ENCODE data around the gene ADCY5. TPM values are rescaled to one million over a fixed set of nuclear protein-coding genes. Genes with fewer than 3 reads are reported as not detected.
"Not testable (repeated sequence)": the region's sequence is repeated elsewhere in the genome, so short reads cannot be mapped to it uniquely, and the experiment has no call there.

Gene ADCY5
- total and polyA plus RNA-seq, 2 donors = 0.76 to 1.7 TPM

- no peaks in the 10 kb centered on the region for H3K9me3 ChIP-seq (ENCODE audit: control insufficient read depth in 2 of 2, insufficient read depth in 1 of 2, low read length in 1 of 2)
- DNase-seq (ENCODE audit: low read depth in 6 of 9, low spot score in 9 of 9) = no peak
- no peak overlapping the region for H3K4me3 ChIP-seq (ENCODE audit: low read length in 2 of 2)
Observed at GRCh38 chr3:123262226-123262625, 186.7 kb downstream of the ADCY5 start.

GRCh38 chr3:123261666-123262065 is 187.2 kb downstream of the ADCY5 start:
- H3K36me3 ChIP-seq (ENCODE audit: control insufficient read depth in 2 of 2, insufficient read depth in 2 of 2, low read length in 1 of 2) = peaks cover 0 to 3% of the 10 kb centered on the region in 2 donors
- 90% methylated on average over 3 of the region's 3 CpGs for WGBS

More at GRCh38 chr3:123262226-123262625, 186.7 kb downstream of the ADCY5 start:
- H3K27me3 ChIP-seq (ENCODE audit: control insufficient read depth in 2 of 2, insufficient read depth in 1 of 2, low read length in 1 of 2) = no peaks in the 10 kb centered on the region
- no peaks in the 10 kb centered on the region for H3K4me1 ChIP-seq (ENCODE audit: control insufficient read depth in 2 of 2, insufficient read depth in 2 of 2, low read length in 2 of 2)
- WGBS = 97% methylated on average over 2 of the region's 2 CpGs
- peaks cover 0 to 3% of the 10 kb centered on the region in 2 donors for H3K36me3 ChIP-seq (ENCODE audit: control insufficient read depth in 2 of 2, insufficient read depth in 2 of 2, low read length in 1 of 2)
- no peak overlapping the region for H3K27ac ChIP-seq (ENCODE audit: low read depth in 1 of 2, low read length in 1 of 2)

GRCh38 chr3:123258811-123259420 is 190.0 kb downstream of the ADCY5 start:
- no peaks in the 10 kb centered on the region for H3K27me3 ChIP-seq (ENCODE audit: control insufficient read depth in 2 of 2, insufficient read depth in 1 of 2, low read length in 1 of 2)
- no peaks in the 10 kb centered on the region for H3K9me3 ChIP-seq (ENCODE audit: control insufficient read depth in 2 of 2, insufficient read depth in 1 of 2, low read length in 1 of 2)
- H3K27ac ChIP-seq (ENCODE audit: low read depth in 1 of 2, low read length in 1 of 2) = no peak overlapping the region
- H3K4me1 ChIP-seq (ENCODE audit: control insufficient read depth in 2 of 2, insufficient read depth in 2 of 2, low read length in 2 of 2) = no peaks in the 10 kb centered on the region
- no peak overlapping the region for H3K4me3 ChIP-seq (ENCODE audit: low read length in 2 of 2)
- DNase-seq (ENCODE audit: low read depth in 6 of 9, low spot score in 9 of 9) = peak in 7 of 9 donors; percentile 6 to 53 (median 8)
- 62% methylated on average over 3 of the region's 3 CpGs for WGBS
- peaks cover 0 to 2% of the 10 kb centered on the region in 2 donors for H3K36me3 ChIP-seq (ENCODE audit: control insufficient read depth in 2 of 2, insufficient read depth in 2 of 2, low read length in 1 of 2)

More at GRCh38 chr3:123261666-123262065, 187.2 kb downstream of the ADCY5 start:
- Histone ChIP-seq H3K27me3 (ENCODE audit: control insufficient read depth in 2 of 2, insufficient read depth in 1 of 2, low read length in 1 of 2) (no peaks in the 10 kb centered on the region), H3K4me3 (ENCODE audit: low read length in 2 of 2) (no peak overlapping the region), H3K9me3 (ENCODE audit: control insufficient read depth in 2 of 2, insufficient read depth in 1 of 2, low read length in 1 of 2) (no peaks in the 10 kb centered on the region), H3K27ac (ENCODE audit: low read depth in 1 of 2, low read length in 1 of 2) (no peak overlapping the region), H3K4me1 (ENCODE audit: control insufficient read depth in 2 of 2, insufficient read depth in 2 of 2, low read length in 2 of 2) (no peaks in the 10 kb centered on the region)
- no peak for DNase-seq (ENCODE audit: low read depth in 6 of 9, low spot score in 9 of 9)

GRCh38 chr3:123258359-123258758 is 190.5 kb downstream of the ADCY5 start:
- H3K4me1 ChIP-seq (ENCODE audit: control insufficient read depth in 2 of 2, insufficient read depth in 2 of 2, low read length in 2 of 2) = no peaks in the 10 kb centered on the region
- no peaks in the 10 kb centered on the region for H3K36me3 ChIP-seq (ENCODE audit: control insufficient read depth in 2 of 2, insufficient read depth in 2 of 2, low read length in 1 of 2)
- H3K27me3 ChIP-seq (ENCODE audit: control insufficient read depth in 2 of 2, insufficient read depth in 1 of 2, low read length in 1 of 2) = no peaks in the 10 kb centered on the region
- H3K4me3 ChIP-seq (ENCODE audit: low read length in 2 of 2) = no peak overlapping the region
- no peak overlapping the region for H3K27ac ChIP-seq (ENCODE audit: low read depth in 1 of 2, low read length in 1 of 2)
- H3K9me3 ChIP-seq (ENCODE audit: control insufficient read depth in 2 of 2, insufficient read depth in 1 of 2, low read length in 1 of 2) = no peaks in the 10 kb centered on the region
- DNase-seq (ENCODE audit: low read depth in 6 of 9, low spot score in 9 of 9) = no peak

GRCh38 chr3:123256256-123256655 is 192.6 kb downstream of the ADCY5 start:
- no peak overlapping the region for H3K4me3 ChIP-seq (ENCODE audit: low read length in 2 of 2)
- 87% methylated on average over 2 of the region's 2 CpGs for WGBS
- no peak for DNase-seq (ENCODE audit: low read depth in 6 of 9, low spot score in 9 of 9)
- no peaks in the 10 kb centered on the region for H3K4me1 ChIP-seq (ENCODE audit: control insufficient read depth in 2 of 2, insufficient read depth in 2 of 2, low read length in 2 of 2)
- no peaks in the 10 kb centered on the region for H3K9me3 ChIP-seq (ENCODE audit: control insufficient read depth in 2 of 2, insufficient read depth in 1 of 2, low read length in 1 of 2)
- H3K27ac ChIP-seq (ENCODE audit: low read depth in 1 of 2, low read length in 1 of 2) = no peak overlapping the region
- no peaks in the 10 kb centered on the region for H3K36me3 ChIP-seq (ENCODE audit: control insufficient read depth in 2 of 2, insufficient read depth in 2 of 2, low read length in 1 of 2)
- no peaks in the 10 kb centered on the region for H3K27me3 ChIP-seq (ENCODE audit: control insufficient read depth in 2 of 2, insufficient read depth in 1 of 2, low read length in 1 of 2)

GRCh38 chr3:123246866-123247265 is 202.0 kb downstream of the ADCY5 start:
- H3K36me3 ChIP-seq (ENCODE audit: control insufficient read depth in 2 of 2, insufficient read depth in 2 of 2, low read length in 1 of 2) = peaks cover 3 to 23% of the 10 kb centered on the region in 2 donors
- DNase-seq (ENCODE audit: low read depth in 6 of 9, low spot score in 9 of 9) = no peak

GRCh38 chr3:123244128-123244527 is 204.8 kb downstream of the ADCY5 start:
- H3K4me3 ChIP-seq (ENCODE audit: low read length in 2 of 2) = no peak overlapping the region
- WGBS = 63% methylated on average over 4 of the region's 4 CpGs
- no peaks in the 10 kb centered on the region for H3K4me1 ChIP-seq (ENCODE audit: control insufficient read depth in 2 of 2, insufficient read depth in 2 of 2, low read length in 2 of 2)
- peaks cover 0 to 23% of the 10 kb centered on the region in 2 donors for H3K36me3 ChIP-seq (ENCODE audit: control insufficient read depth in 2 of 2, insufficient read depth in 2 of 2, low read length in 1 of 2)
- H3K27ac ChIP-seq (ENCODE audit: low read depth in 1 of 2, low read length in 1 of 2) = no peak overlapping the region
- H3K9me3 ChIP-seq (ENCODE audit: control insufficient read depth in 2 of 2, insufficient read depth in 1 of 2, low read length in 1 of 2) = no peaks in the 10 kb centered on the region
- peak in 2 of 9 donors; percentile 11 to 17 for DNase-seq (ENCODE audit: low read depth in 6 of 9, low spot score in 9 of 9)
- no peaks in the 10 kb centered on the region for H3K27me3 ChIP-seq (ENCODE audit: control insufficient read depth in 2 of 2, insufficient read depth in 1 of 2, low read length in 1 of 2)

More at GRCh38 chr3:123246866-123247265, 202.0 kb downstream of the ADCY5 start:
- 95% methylated on average over 3 of the region's 3 CpGs for WGBS
- H3K27ac ChIP-seq (ENCODE audit: low read depth in 1 of 2, low read length in 1 of 2) = no peak overlapping the region
- no peaks in the 10 kb centered on the region for H3K27me3 ChIP-seq (ENCODE audit: control insufficient read depth in 2 of 2, insufficient read depth in 1 of 2, low read length in 1 of 2)
- H3K4me1 ChIP-seq (ENCODE audit: control insufficient read depth in 2 of 2, insufficient read depth in 2 of 2, low read length in 2 of 2) = no peaks in the 10 kb centered on the region
- no peak overlapping the region for H3K4me3 ChIP-seq (ENCODE audit: low read length in 2 of 2)
- H3K9me3 ChIP-seq (ENCODE audit: control insufficient read depth in 2 of 2, insufficient read depth in 1 of 2, low read length in 1 of 2) = no peaks in the 10 kb centered on the region

GRCh38 chr3:123239756-123240155 is 209.1 kb downstream of the ADCY5 start:
- 98% methylated on average over 1 of the region's 1 CpG for WGBS
- peaks cover 0 to 7% of the 10 kb centered on the region in 2 donors for H3K36me3 ChIP-seq (ENCODE audit: control insufficient read depth in 2 of 2, insufficient read depth in 2 of 2, low read length in 1 of 2)
- no peaks in the 10 kb centered on the region for H3K4me1 ChIP-seq (ENCODE audit: control insufficient read depth in 2 of 2, insufficient read depth in 2 of 2, low read length in 2 of 2)
- no peaks in the 10 kb centered on the region for H3K27me3 ChIP-seq (ENCODE audit: control insufficient read depth in 2 of 2, insufficient read depth in 1 of 2, low read length in 1 of 2)
- H3K27ac ChIP-seq (ENCODE audit: low read depth in 1 of 2, low read length in 1 of 2) = no peak overlapping the region
- DNase-seq (ENCODE audit: low read depth in 6 of 9, low spot score in 9 of 9) = no peak
- no peaks in the 10 kb centered on the region for H3K9me3 ChIP-seq (ENCODE audit: control insufficient read depth in 2 of 2, insufficient read depth in 1 of 2, low read length in 1 of 2)
- no peak overlapping the region for H3K4me3 ChIP-seq (ENCODE audit: low read length in 2 of 2)

- not testable (repeated sequence) for H3K27me3 ChIP-seq (ENCODE audit: control insufficient read depth in 2 of 2, insufficient read depth in 1 of 2, low read length in 1 of 2); DNase-seq (ENCODE audit: low read depth in 6 of 9, low spot score in 9 of 9); H3K36me3 ChIP-seq (ENCODE audit: control insufficient read depth in 2 of 2, insufficient read depth in 2 of 2, low read length in 1 of 2); H3K27ac ChIP-seq (ENCODE audit: low read depth in 1 of 2, low read length in 1 of 2); H3K4me1 ChIP-seq (ENCODE audit: control insufficient read depth in 2 of 2, insufficient read depth in 2 of 2, low read length in 2 of 2); H3K9me3 ChIP-seq (ENCODE audit: control insufficient read depth in 2 of 2, insufficient read depth in 1 of 2, low read length in 1 of 2); H3K4me3 ChIP-seq (ENCODE audit: low read length in 2 of 2)
- WGBS = 99% methylated on average over 2 of the region's 2 CpGs
Observed at GRCh38 chr3:123239186-123239585, 209.7 kb downstream of the ADCY5 start.
